Progenitor cell of endocrine pancreas (in vitro differentiated cells): ENCODE measurements around the gene EPS8. TPM values are rescaled to one million over a fixed set of nuclear protein-coding genes. Genes with fewer than 3 reads are reported as not detected.

Experiments used
- DNase-seq: peaks from one replicate; pipeline ENCODE4 v3.0.0; 2021; ENCODE audit warnings: low spot score; ENCODE audit not compliant: unreplicated experiment
- H3K27ac Mint-ChIP-seq: 2 replicates; pipeline ENCODE4 v1.8.0; 2021; ENCODE audit warnings: mild to moderate bottlenecking, moderate library complexity, mixed read lengths
- H3K27me3 Mint-ChIP-seq: 2 replicates; pipeline ENCODE4 v1.8.0; 2021; ENCODE audit warnings: mixed read lengths
- H3K36me3 Mint-ChIP-seq: 2 replicates; pipeline ENCODE4 v1.8.0; 2022; ENCODE audit warnings: mixed read lengths; ENCODE audit not compliant: insufficient read depth
- H3K4me1 Mint-ChIP-seq: 2 replicates; pipeline ENCODE4 v1.8.0; 2021; ENCODE audit warnings: low read depth, mixed read lengths
- H3K4me3 Mint-ChIP-seq: 2 replicates; pipeline ENCODE4 v1.8.0; 2021; ENCODE audit warnings: low read depth, mild to moderate bottlenecking, moderate library complexity, mixed read lengths
- H3K9me3 Mint-ChIP-seq: 2 replicates; pipeline ENCODE4 v1.8.0; 2021; ENCODE audit warnings: low read depth, mixed read lengths
- long read RNA-seq: library from polyadenylated mRNA; unstranded; transcript quantifications from one replicate; pipeline ENCODE4 v2.0.0, GENCODE V29; 2020
- total RNA-seq: library from RNA; stranded (reverse); gene quantifications from 2 replicates; pipeline ENCODE4 v1.2.1, GENCODE V29; 2021
- TF ChIP-seq, protein P1 (sequence below): fragments of 200-600 bp; sonication (generic); IDR thresholded peaks from one replicate; pipeline ENCODE4 v1.5.0; 2021; ENCODE audit warnings: antibody characterized with exemption, mild to moderate bottlenecking; ENCODE audit not compliant: unreplicated experiment

The EPS8 gene
- total RNA-seq, result 20.4 and 23.2 TPM in 2 replicates
- long read RNA-seq, transcript EPS8-221 (21 exons, 3,873 nt), result major isoform, 83 of 121 reads
- long read RNA-seq, partial matches to known transcripts, result 26 of 121 reads
- long read RNA-seq, other reads (novel, unspliced or antisense), result 7 of 121 reads

DNA sequence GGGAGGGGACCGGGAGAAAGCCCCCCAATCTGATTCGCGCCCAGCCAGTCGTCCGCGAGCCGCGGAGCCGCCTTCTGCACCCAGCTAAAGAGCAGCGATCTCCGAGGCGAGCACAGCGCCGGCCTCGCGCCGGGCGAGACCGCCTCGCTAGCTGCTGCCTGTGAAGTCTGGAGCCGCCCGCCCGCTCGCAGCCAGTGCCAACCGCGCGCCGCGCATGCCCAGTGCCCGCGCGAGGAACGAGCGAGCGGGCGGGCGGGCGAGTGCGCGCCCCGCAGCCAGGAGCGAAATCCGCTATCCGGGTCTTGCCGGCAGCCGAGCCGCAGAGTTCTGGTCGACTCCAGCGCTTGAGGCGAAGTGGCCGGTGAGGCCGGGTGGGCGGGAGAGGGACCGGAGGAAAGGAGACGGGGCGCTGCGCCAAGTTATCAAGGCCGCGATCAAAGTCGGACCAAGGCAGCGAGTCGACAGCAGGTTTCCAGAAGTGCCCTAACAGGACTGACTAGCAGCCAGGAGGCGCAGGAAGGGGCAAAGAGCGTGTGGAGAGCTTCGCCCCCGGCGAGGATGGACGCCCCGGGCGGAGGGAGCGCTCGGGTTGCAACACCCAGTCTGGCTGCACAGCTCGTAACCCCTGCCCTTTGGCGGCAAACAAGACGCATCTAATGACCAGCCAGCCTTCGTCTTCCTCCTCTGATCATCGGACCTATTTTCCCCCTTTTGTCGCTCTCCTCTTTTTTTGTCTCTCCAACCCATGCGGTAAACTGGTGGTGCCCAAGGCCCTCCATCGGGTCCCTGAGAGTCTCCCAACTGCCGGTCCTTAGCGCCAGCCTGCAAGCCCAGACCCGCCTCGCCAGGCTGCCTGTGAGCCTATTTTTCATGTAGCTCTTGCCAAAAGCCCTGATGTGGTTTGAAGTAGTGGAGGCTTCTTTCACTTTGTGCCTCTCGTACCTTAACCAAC, at the start of gene EPS8:
Gene EPS8 (minus strand): TSS at position 169 of the 952 bp plus-strand sequence. CDS start 106,437 bp downstream, outside the sequence.
- H3K9me3 Mint-ChIP-seq, result no peaks in the 10 kb centered on the region
- TF ChIP-seq, protein P1, sequence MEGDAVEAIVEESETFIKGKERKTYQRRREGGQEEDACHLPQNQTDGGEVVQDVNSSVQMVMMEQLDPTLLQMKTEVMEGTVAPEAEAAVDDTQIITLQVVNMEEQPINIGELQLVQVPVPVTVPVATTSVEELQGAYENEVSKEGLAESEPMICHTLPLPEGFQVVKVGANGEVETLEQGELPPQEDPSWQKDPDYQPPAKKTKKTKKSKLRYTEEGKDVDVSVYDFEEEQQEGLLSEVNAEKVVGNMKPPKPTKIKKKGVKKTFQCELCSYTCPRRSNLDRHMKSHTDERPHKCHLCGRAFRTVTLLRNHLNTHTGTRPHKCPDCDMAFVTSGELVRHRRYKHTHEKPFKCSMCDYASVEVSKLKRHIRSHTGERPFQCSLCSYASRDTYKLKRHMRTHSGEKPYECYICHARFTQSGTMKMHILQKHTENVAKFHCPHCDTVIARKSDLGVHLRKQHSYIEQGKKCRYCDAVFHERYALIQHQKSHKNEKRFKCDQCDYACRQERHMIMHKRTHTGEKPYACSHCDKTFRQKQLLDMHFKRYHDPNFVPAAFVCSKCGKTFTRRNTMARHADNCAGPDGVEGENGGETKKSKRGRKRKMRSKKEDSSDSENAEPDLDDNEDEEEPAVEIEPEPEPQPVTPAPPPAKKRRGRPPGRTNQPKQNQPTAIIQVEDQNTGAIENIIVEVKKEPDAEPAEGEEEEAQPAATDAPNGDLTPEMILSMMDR, result no peak
- peaks cover 41% of the 10 kb centered on the region for H3K27me3 Mint-ChIP-seq
- H3K36me3 Mint-ChIP-seq, result no peaks in the 10 kb centered on the region
- H3K4me3 Mint-ChIP-seq, result peak within 1 kb of the TSS; percentile 89
- DNase-seq, result peak; percentile 99
- H3K4me1 Mint-ChIP-seq, result peaks cover 15% of the 10 kb centered on the region
- peak within 1 kb of the TSS; percentile 93 for H3K27ac Mint-ChIP-seq

DNA sequence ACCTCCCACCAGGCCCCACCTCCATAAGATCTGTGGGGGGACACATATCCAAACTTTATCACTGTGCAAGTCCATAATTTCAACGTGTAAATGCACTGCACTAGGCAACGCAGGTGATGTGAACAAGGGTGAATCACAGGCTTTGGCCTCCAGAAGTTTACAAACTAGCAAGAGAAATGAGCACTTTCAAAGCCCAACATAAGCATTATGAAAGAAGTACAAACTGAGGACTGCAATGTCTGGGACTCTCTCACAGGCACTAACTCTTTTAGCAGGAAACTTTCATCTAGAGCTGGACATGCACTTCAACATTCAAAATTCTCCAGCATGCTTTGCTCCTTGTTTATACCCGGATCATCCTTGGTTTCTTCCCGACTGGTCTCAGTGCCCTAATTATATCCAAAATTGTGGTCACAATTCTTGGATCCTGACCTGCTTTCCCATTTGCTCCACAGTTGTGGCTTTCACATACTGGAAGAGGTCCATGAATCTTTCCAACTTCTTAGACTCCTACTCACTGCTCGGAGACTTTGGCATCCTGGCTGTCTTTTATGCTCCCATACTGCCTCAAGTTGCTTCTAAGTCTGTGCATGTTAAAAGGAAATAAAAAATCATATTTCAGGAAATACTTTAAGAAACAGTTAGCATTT, 48.1 kb upstream of the EPS8 start:
- DNase-seq, result no peak
- Mint-ChIP-seq H3K9me3 (no peaks in the 10 kb centered on the region), H3K4me3 (no peak overlapping the region), H3K36me3 (no peaks in the 10 kb centered on the region), H3K27me3 (peaks cover 2% of the 10 kb centered on the region), H3K4me1 (no peaks in the 10 kb centered on the region), H3K27ac (no peak overlapping the region)
- TF ChIP-seq, protein P1, result no peak

DNA sequence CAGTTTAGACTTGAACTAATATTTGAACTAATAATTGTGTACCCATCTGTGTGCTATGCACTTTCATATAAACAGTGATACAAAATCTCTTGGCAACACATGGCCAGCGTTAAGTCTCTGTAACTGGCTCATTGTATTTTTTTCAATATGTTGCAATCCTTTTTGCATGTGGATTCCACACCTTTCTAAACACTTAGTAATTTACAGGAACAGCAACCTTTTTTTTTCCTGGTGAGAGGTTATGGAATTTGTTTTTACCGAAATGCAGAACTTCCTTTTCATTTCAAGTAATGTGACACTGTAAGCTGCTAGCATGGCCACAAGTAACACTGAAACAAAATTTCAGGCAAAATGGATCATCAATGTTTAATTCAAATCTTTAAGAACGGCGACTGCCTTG, 45.4 kb upstream of the EPS8 start:
- Mint-ChIP-seq H3K4me3 (no peak overlapping the region), H3K4me1 (no peaks in the 10 kb centered on the region), H3K27ac (no peak overlapping the region), H3K9me3 (no peaks in the 10 kb centered on the region), H3K36me3 (no peaks in the 10 kb centered on the region), H3K27me3 (peaks cover 2% of the 10 kb centered on the region)
- TF ChIP-seq, protein P1, result no peak
- DNase-seq, result no peak

DNA sequence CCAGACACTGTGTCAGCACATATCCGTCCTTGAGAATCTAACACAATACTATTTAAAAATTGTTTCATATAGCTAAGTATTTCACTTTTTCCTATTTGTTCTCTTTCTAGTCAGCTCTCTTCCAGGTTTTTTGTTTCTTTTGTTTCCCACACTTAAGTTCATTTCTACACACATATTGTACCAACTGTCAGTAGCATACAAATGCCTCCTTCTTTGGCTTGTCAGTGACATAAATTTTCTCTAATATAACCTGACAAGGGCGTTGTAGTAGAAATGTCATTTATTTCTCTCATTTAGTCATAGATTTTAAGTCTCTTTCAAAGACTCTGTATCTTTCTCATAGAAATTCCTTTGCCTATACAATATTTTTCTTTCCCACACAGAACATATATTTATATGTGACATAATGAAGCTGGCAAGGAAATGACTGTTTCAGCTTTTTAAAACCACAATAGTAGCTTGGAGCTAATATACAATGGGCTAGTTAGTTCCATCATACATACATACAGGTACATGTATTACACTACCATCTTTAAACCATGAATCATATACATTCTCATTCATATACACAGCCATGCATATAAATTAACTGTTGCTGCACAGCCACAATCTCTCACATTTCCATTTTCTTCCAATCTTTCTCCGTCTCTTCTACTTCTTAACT, 42.3 kb upstream of the EPS8 start:
- Mint-ChIP-seq H3K27ac (no peak overlapping the region), H3K9me3 (no peaks in the 10 kb centered on the region), H3K36me3 (no peaks in the 10 kb centered on the region), H3K27me3 (no peaks in the 10 kb centered on the region), H3K4me3 (no peak overlapping the region), H3K4me1 (no peaks in the 10 kb centered on the region)
- TF ChIP-seq, protein P1, result no peak
- DNase-seq, result no peak

DNA sequence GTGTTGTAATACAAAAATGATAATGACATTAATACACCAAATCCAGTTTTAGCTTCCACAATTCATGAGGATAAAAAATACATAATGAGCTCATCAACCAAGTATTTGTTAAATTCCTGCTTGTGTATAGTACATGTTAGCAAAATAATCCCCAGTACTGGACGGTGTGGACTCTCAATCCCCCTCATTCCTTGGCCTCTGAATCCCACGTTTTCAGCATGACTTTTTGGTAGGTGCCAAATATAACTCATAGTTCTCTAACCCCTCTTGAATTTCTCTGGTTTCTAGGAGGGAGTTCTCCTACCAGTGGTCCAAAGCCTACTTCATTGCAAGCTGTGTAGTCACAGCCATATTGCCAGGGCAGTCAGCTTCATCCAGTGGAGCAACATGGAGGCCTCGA, 41.4 kb upstream of the EPS8 start:
- Mint-ChIP-seq H3K4me1 (no peaks in the 10 kb centered on the region), H3K36me3 (no peaks in the 10 kb centered on the region), H3K27ac (no peak overlapping the region), H3K4me3 (no peak overlapping the region), H3K9me3 (no peaks in the 10 kb centered on the region), H3K27me3 (no peaks in the 10 kb centered on the region)
- TF ChIP-seq, protein P1, result no peak
- DNase-seq, result no peak
